GM04504 (cell line): Measurements from ENCODE around the gene ARHGAP24.

ENCODE experiments used
- DNase-seq: peaks from one replicate; pipeline ENCODE4 v3.0.0-alpha.2; 2012; ENCODE audit warnings: low read depth

The ARHGAP24 gene

GRCh38 chr4:85700362-85700761 lies 225.4 kb downstream of the ARHGAP24 start:
- DNase-seq, result no peak

- no peak for DNase-seq
These were observed 226.9 kb downstream of the ARHGAP24 start for GRCh38 chr4:85701861-85702321.

- no peak for DNase-seq
These were observed 228.1 kb downstream of the ARHGAP24 start for GRCh38 chr4:85703096-85703495.

- no peak for DNase-seq
These were observed 232.7 kb downstream of the ARHGAP24 start for GRCh38 chr4:85707611-85708010.

- DNase-seq, result no peak
These were observed 233.5 kb downstream of the ARHGAP24 start for GRCh38 chr4:85708468-85708867.

GRCh38 chr4:85713005-85713404 lies 238.1 kb downstream of the ARHGAP24 start:
- no peak for DNase-seq

- DNase-seq, result no peak
These were observed 241.2 kb downstream of the ARHGAP24 start for GRCh38 chr4:85715991-85716737.

GRCh38 chr4:85717351-85717750 lies 242.4 kb downstream of the ARHGAP24 start:
- DNase-seq, result peak; percentile 55

- no peak for DNase-seq
These were observed 242.9 kb downstream of the ARHGAP24 start for GRCh38 chr4:85717847-85718246.

GRCh38 chr4:85720735-85721134 lies 245.8 kb downstream of the ARHGAP24 start:
- no peak for DNase-seq

GRCh38 chr4:85722401-85722800 lies 247.5 kb downstream of the ARHGAP24 start:
- DNase-seq, result no peak

- no peak for DNase-seq
These were observed 247.9 kb downstream of the ARHGAP24 start for GRCh38 chr4:85722807-85723206.

GRCh38 chr4:85724791-85725563 lies 250.0 kb downstream of the ARHGAP24 start:
- no peak for DNase-seq

- DNase-seq, result no peak
These were observed 250.8 kb downstream of the ARHGAP24 start for GRCh38 chr4:85725721-85726170.

- DNase-seq, result no peak
These were observed 251.6 kb downstream of the ARHGAP24 start for GRCh38 chr4:85726555-85726954.

GRCh38 chr4:85728464-85728863 lies 253.5 kb downstream of the ARHGAP24 start:
- DNase-seq, result no peak

- DNase-seq, result no peak
These were observed 257.2 kb downstream of the ARHGAP24 start for GRCh38 chr4:85732124-85732523.

- no peak for DNase-seq
These were observed 258.8 kb downstream of the ARHGAP24 start for GRCh38 chr4:85733798-85734197.

- DNase-seq, result no peak
These were observed 259.5 kb downstream of the ARHGAP24 start for GRCh38 chr4:85734424-85734831.

GRCh38 chr4:85736571-85736970 lies 261.6 kb downstream of the ARHGAP24 start:
- no peak for DNase-seq

GRCh38 chr4:85737254-85737653 lies 262.3 kb downstream of the ARHGAP24 start:
- no peak for DNase-seq

GRCh38 chr4:85738721-85739120 lies 263.8 kb downstream of the ARHGAP24 start:
- DNase-seq, result no peak

GRCh38 chr4:85740431-85740861 lies 265.5 kb downstream of the ARHGAP24 start:
- no peak for DNase-seq
